DOHH2 (cell line): ENCODE data around the gene GPATCH4.
"Not testable (repeated sequence)": the region's sequence is repeated elsewhere in the genome, so short reads cannot be mapped to it uniquely, and the experiment has no call there.

Experiments used
- H3F3A ChIP-seq: fragments of 200-600 bp; sonication (generic), shearing (Covaris generic); 2 replicates; pipeline ENCODE4 v1.6.0; 2016; ENCODE audit warnings: antibody characterized with exemption, mild to moderate bottlenecking; ENCODE audit not compliant: control insufficient read depth, insufficient read depth
- H3K27ac ChIP-seq: fragments of 200-600 bp; sonication (generic); 2 replicates; pipeline ENCODE4 v1.5.1; 2014; ENCODE audit warnings: low read depth, mild to moderate bottlenecking, low read length, moderate library complexity
- H3K27me3 ChIP-seq: fragments of 200-600 bp; sonication (generic); 2 replicates; pipeline ENCODE4 v1.6.1; 2014; ENCODE audit warnings: mild to moderate bottlenecking, low read length, mixed read lengths; ENCODE audit not compliant: control insufficient read depth
- H3K36me3 ChIP-seq: fragments of 200-600 bp; sonication (generic); 2 replicates; pipeline ENCODE4 v1.6.1; 2014; ENCODE audit warnings: mild to moderate bottlenecking, low read length, moderate library complexity, mixed read lengths; ENCODE audit not compliant: control insufficient read depth
- H3K4me1 ChIP-seq: fragments of 200-600 bp; sonication (generic); 2 replicates; pipeline ENCODE4 v1.6.1; 2014; ENCODE audit warnings: mild to moderate bottlenecking, low read length, mixed read lengths; ENCODE audit not compliant: control insufficient read depth
- H3K4me2 ChIP-seq: fragments of 200-600 bp; sonication (generic); 2 replicates; pipeline ENCODE4 v1.6.0; 2014; ENCODE audit warnings: mild to moderate bottlenecking, low read length, moderate library complexity
- H3K4me3 ChIP-seq: fragments of 200-600 bp; sonication (generic); 2 replicates; pipeline ENCODE4 v1.5.1; 2014; ENCODE audit warnings: mild to moderate bottlenecking, low read length, mixed read lengths
- H3K79me2 ChIP-seq: fragments of 200-600 bp; sonication (generic); 2 replicates; pipeline ENCODE4 v1.6.1; 2014; ENCODE audit warnings: mild to moderate bottlenecking, low read length, mixed read lengths; ENCODE audit not compliant: control insufficient read depth
- H3K9me2 ChIP-seq: fragments of 200-600 bp; sonication (generic); replicated peaks from 2 replicates; pipeline ENCODE4 v1.6.1; 2014; ENCODE audit warnings: mild to moderate bottlenecking, low read length, mixed read lengths; ENCODE audit not compliant: control insufficient read depth
- H3K9me3 ChIP-seq: fragments of 200-600 bp; sonication (generic); 2 replicates; pipeline ENCODE4 v1.6.1; 2014; ENCODE audit warnings: antibody characterized with exemption, low read length, mixed read lengths; ENCODE audit not compliant: control insufficient read depth, insufficient read depth
- H4K20me1 ChIP-seq: fragments of 200-600 bp; sonication (generic); 2 replicates; pipeline ENCODE4 v1.6.0; 2014; ENCODE audit warnings: low read depth, mild to moderate bottlenecking, antibody characterized with exemption, low read length, moderate library complexity; ENCODE audit not compliant: control insufficient read depth, insufficient read depth
- CTCF ChIP-seq: fragments of 200-600 bp; sonication (generic); IDR thresholded peaks from one replicate; pipeline ENCODE4 v1.5.1; 2014; ENCODE audit warnings: antibody characterized with exemption, mild to moderate bottlenecking, low read depth, low read length; ENCODE audit not compliant: poor library complexity, severe bottlenecking
- EZH2phosphoT487 ChIP-seq: fragments of 200-600 bp; sonication (generic); IDR thresholded peaks from 2 replicates; pipeline ENCODE4 v1.6.1; 2017; ENCODE audit warnings: borderline replicate concordance, mild to moderate bottlenecking, antibody characterized with exemption, low read length, moderate library complexity, mixed read lengths

GPATCH4 gene

GRCh38 chr1:156591181-156591431, 10.2 kb downstream of the GPATCH4 start:
- Histone ChIP-seq H3F3A (peaks cover 37% of the 10 kb centered on the region), H3K4me1 (peaks cover 26% of the 10 kb centered on the region), H3K36me3 (peaks cover 45% of the 10 kb centered on the region), H3K9me3 (no peaks in the 10 kb centered on the region), H3K4me2 (peak overlapping the region; percentile 93), H3K27ac (peak overlapping the region; percentile 34; the same call in 1 of the 2 replicates), H4K20me1 (no peaks in the 10 kb centered on the region), H3K79me2 (peaks cover 23% of the 10 kb centered on the region), H3K4me3 (peak overlapping the region; percentile 95), H3K27me3 (no peaks in the 10 kb centered on the region), H3K9me2 (no peaks in the 10 kb centered on the region)
- TF ChIP-seq CTCF = no peak
- no peak for TF ChIP-seq EZH2phosphoT487

GRCh38 chr1:156590326-156591180, 10.7 kb downstream of the GPATCH4 start:
- H3K4me1 ChIP-seq = peaks cover 26% of the 10 kb centered on the region
- TF ChIP-seq CTCF (no peak), EZH2phosphoT487 (no peak)
- H3K9me2 ChIP-seq = no peaks in the 10 kb centered on the region
- no peaks in the 10 kb centered on the region for H3K9me3 ChIP-seq
- peaks cover 39% of the 10 kb centered on the region for H3K36me3 ChIP-seq
- no peaks in the 10 kb centered on the region for H3K27me3 ChIP-seq
- H4K20me1 ChIP-seq = no peaks in the 10 kb centered on the region
- H3F3A ChIP-seq = peaks cover 35% of the 10 kb centered on the region
- peak overlapping the region; percentile 93 for H3K4me2 ChIP-seq
- peaks cover 23% of the 10 kb centered on the region for H3K79me2 ChIP-seq
- H3K27ac ChIP-seq = no peak overlapping the region
- H3K4me3 ChIP-seq = peak overlapping the region; percentile 95

DNA sequence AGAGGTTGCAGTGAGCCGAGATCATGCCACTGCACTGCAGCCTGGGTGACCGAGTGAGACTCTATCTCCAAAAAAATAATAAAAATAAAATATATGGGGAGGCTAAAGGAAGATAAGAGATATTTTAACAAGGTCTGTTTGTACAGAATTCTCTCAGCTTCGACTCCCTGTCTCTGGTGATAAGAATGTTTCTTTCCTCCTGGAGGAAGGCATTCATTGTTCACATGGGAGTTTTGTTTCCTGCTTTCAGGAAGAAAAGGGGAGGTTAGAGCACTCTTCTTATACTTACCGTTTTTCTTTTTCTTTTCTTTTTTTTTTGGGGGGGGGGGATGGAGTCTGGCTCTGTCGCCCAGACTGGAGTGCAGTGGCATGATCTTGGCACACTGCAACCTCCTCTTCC, 11.7 kb downstream of the GPATCH4 start:
- Histone ChIP-seq H3K4me2 (no peak overlapping the region), H3K9me2 (no peaks in the 10 kb centered on the region), H3K27me3 (no peaks in the 10 kb centered on the region), H3K9me3 (no peaks in the 10 kb centered on the region), H3K4me3 (no peak overlapping the region), H3F3A (peaks cover 26% of the 10 kb centered on the region), H4K20me1 (no peaks in the 10 kb centered on the region), H3K79me2 (peaks cover 23% of the 10 kb centered on the region), H3K4me1 (peaks cover 31% of the 10 kb centered on the region), H3K36me3 (peaks cover 29% of the 10 kb centered on the region), H3K27ac (no peak overlapping the region)
- no peak for TF ChIP-seq EZH2phosphoT487
- no peak for TF ChIP-seq CTCF

DNA sequence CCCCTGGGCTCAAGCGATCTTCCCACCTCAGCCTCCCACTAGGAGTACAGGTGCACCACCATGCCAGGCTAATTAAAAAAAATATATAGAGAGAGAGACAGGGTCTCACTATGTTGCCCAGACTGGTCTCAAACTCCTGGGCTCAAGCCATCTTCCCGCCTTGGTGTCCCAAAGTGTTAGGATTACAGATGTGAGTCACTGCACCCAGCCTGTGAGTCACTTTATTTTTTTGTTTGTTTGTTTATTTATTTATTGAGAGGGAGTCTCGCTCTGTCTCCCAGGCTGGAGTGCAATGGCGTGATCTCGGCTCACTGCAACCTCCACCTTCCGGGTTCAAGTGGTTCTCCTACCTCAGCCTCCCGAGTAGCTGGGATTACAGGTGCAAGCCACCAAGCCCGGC, 13.4 kb downstream of the GPATCH4 start:
- H4K20me1 ChIP-seq, H3K27ac ChIP-seq, H3K9me2 ChIP-seq, H3K9me3 ChIP-seq, H3K4me3 ChIP-seq, H3F3A ChIP-seq, H3K27me3 ChIP-seq, H3K4me2 ChIP-seq: not testable (repeated sequence)
- Histone ChIP-seq H3K79me2 (peaks cover 16% of the 10 kb centered on the region), H3K4me1 (peaks cover 35% of the 10 kb centered on the region), H3K36me3 (peaks cover 13% of the 10 kb centered on the region)
